Lower leg skin (tissue), 4 donors: Measurements from ENCODE around the gene ACTR3. TPM values are rescaled to one million over a fixed set of nuclear protein-coding genes. Genes with fewer than 3 reads are reported as not detected.

Experiments
- DNase-seq, 2 donors: peaks; one replicate each; pipeline ENCODE4 v3.0.0-alpha.2; 2019; ENCODE audit warnings: low spot score in 2 of 2
- H3K4me3 ChIP-seq: fragments of 200-600 bp; sonication (generic); 2 replicates; pipeline ENCODE4 v1.5.1; 2017; ENCODE audit warnings: mild to moderate bottlenecking, low read depth; ENCODE audit not compliant: poor library complexity, severe bottlenecking
- POLR2A ChIP-seq, 2 donors: fragments of 450-650 bp; IDR thresholded peaks; one replicate each; pipeline ENCODE4 v1.6.1; 2016 to 2017; ENCODE audit warnings: antibody characterized with exemption in 2 of 2, mild to moderate bottlenecking in 1 of 2, moderate library complexity in 1 of 2
- WGBS, 2 donors: methylation state at CpG; one replicate each; pipeline ENCODE4 v1.1.5; 2018; 5-methylcytosine and 5-hydroxymethylcytosine counted together
- intact Hi-C: fragments of 100-400 bp; cut with DNase I; formaldehyde crosslinking; loops from one replicate; pipeline ENCODE4 v1.15.0; 2023; ENCODE audit warnings: low total_unique reads
- total RNA-seq, 4 donors: library from RNA; depleted of rRNA; stranded (reverse); fragments of >200 nt; gene quantifications; one replicate each; pipeline ENCODE4 v1.1.0, GENCODE V29; 2016
- TF ChIP-seq, protein P1 (sequence below), 3 donors: fragments of 450-650 bp; IDR thresholded peaks; one replicate each; pipeline ENCODE4 v1.5.1; 2016; ENCODE audit warnings: antibody characterized with exemption in 3 of 3, mild to moderate bottlenecking in 3 of 3, moderate library complexity in 2 of 3

ACTR3 gene
- total RNA-seq, 4 donors from 2014 or later, result 92.5 to 154 (median 115) TPM

DNA sequence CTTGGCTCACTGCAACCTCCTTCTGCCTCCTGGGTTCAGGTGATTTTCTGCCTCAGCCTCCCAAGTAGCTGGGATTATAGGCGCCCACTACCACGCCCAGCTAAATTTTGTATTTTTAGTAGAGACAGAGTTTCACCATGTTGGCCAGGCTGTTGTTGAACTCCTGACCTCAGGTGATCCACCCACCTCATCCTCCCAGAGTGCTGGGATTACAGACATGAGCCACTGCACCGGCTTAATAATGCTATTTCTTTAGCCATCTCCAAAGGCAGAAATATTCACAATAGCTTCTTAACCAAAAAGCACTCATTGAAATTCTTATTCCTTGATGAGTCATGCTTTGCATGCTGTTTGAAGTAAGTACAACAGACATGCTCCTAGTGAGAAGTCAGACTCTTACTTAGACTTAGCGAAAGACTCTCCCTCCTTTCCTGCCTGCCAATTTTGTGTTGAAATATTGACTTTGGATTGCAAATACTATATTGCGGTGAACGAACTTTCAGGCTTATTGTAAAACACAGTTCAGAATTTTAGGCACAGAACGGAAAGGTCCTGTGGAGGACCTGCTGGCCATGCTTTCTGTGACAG is 4.4 kb downstream of the ACTR3 start:
- no peak for DNase-seq
- TF ChIP-seq, protein P1, sequence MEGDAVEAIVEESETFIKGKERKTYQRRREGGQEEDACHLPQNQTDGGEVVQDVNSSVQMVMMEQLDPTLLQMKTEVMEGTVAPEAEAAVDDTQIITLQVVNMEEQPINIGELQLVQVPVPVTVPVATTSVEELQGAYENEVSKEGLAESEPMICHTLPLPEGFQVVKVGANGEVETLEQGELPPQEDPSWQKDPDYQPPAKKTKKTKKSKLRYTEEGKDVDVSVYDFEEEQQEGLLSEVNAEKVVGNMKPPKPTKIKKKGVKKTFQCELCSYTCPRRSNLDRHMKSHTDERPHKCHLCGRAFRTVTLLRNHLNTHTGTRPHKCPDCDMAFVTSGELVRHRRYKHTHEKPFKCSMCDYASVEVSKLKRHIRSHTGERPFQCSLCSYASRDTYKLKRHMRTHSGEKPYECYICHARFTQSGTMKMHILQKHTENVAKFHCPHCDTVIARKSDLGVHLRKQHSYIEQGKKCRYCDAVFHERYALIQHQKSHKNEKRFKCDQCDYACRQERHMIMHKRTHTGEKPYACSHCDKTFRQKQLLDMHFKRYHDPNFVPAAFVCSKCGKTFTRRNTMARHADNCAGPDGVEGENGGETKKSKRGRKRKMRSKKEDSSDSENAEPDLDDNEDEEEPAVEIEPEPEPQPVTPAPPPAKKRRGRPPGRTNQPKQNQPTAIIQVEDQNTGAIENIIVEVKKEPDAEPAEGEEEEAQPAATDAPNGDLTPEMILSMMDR (IDR thresholded peaks at IDR 0.05), result no peak
- TF ChIP-seq POLR2A (IDR thresholded peaks at IDR 0.05), result no peak
- no peak overlapping the region for H3K4me3 ChIP-seq
- WGBS, 2 donors, result 34 to 38% methylated on average over 7 of the region's 7 CpGs
- intact Hi-C loops, result no loop called here

- TF ChIP-seq POLR2A (IDR thresholded peaks at IDR 0.05), result no peak
- TF ChIP-seq, protein P1 (IDR thresholded peaks at IDR 0.05), result no peak
- H3K4me3 ChIP-seq, result no peak overlapping the region
- DNase-seq, result no peak
- 79 to 82% methylated on average over 4 of the region's 4 CpGs for WGBS, 2 donors
- intact Hi-C loops, result no loop called here
These were observed 5.4 kb downstream of the ACTR3 start for GRCh38 chr2:113895301-113895700.

DNA sequence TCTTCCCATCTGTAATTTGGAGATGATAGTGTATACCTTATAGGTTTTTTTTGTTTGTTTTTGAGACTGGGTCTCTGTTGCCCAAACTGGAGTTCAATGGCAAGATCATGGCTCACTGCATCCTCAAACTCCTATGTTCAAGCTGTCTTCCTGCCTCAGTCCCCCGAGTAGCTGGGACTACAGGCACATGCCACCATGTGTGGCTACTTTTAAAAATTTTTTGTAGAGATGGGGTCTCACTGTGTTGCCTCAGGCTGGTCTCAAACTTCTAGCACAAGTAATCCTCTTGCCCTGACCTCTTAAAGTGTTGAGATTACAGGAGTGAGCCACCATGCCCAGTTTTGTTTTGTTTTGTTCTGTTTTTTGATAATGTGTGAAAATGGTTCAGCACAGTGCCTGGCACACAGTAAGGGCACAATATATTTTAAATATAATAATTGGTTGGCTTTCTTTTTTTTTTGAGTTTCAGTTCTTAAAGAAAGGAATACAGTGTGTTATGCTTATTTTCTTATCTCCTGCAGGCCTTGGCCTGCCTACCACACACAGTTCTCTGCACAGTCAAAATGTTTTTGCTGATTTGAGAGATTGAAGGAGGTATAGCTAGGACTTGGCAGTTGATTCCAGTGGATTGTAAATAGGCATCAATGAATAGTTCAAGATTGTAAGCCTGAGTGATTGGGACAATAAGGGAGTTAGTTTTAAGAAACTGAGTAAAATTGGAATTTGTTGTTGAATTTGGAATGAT is 6.1 kb downstream of the ACTR3 start:
- WGBS, 2 donors, result 59 to 63% methylated on average over 1 of the region's 1 CpG
- no peak overlapping the region for H3K4me3 ChIP-seq
- DNase-seq, result no peak
- intact Hi-C loops, result no loop called here
- TF ChIP-seq, protein P1 (IDR thresholded peaks at IDR 0.05), result no peak
- no peak for TF ChIP-seq POLR2A (IDR thresholded peaks at IDR 0.05)

DNA sequence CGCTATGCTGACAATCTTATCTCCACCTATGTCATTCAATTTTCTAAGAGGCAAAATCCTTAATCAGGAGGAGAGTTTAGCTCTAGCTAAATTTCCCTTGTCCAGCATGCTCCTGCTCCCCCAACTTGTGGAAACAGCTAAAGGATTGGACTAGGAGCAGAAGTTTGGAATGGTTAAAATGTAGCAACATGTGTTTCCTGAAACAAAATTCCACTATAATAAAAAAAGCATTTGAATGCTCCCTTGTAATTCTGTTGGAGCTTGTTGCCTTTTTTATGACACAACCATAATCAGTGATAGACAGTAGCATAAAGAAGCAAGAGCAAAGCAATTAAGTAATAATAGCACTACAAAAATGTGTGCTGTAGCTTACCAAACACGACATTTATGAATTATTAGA is 6.9 kb downstream of the ACTR3 start:
- WGBS, 2 donors, result 39 to 44% methylated on average over 2 of the region's 2 CpGs
- TF ChIP-seq, protein P1 (IDR thresholded peaks at IDR 0.05), result no peak
- TF ChIP-seq POLR2A (IDR thresholded peaks at IDR 0.05), result no peak
- H3K4me3 ChIP-seq, result no peak overlapping the region
- no peak for DNase-seq
- intact Hi-C loops, result no loop called here

- intact Hi-C loops, result no loop called here
These were observed 8.2 kb downstream of the ACTR3 start for GRCh38 chr2:113898081-113898480.

More at GRCh38 chr2:113898081-113898480, 8.2 kb downstream of the ACTR3 start:
- TF ChIP-seq, protein P1 (IDR thresholded peaks at IDR 0.05), result no peak
- no peak for TF ChIP-seq POLR2A (IDR thresholded peaks at IDR 0.05)
- DNase-seq, result no peak
- H3K4me3 ChIP-seq, result no peak overlapping the region
